Measurements from ENCODE around the gene SPEF1. TPM values are rescaled to one million over a fixed set of nuclear protein-coding genes. Genes with fewer than 3 reads are reported as not detected.
A peak's percentile ranks its signal among the peaks of the same experiment; 100 is the strongest.

The SPEF1 gene
- total RNA-seq, 4 donors from 2014 or later: not detected

DNA sequence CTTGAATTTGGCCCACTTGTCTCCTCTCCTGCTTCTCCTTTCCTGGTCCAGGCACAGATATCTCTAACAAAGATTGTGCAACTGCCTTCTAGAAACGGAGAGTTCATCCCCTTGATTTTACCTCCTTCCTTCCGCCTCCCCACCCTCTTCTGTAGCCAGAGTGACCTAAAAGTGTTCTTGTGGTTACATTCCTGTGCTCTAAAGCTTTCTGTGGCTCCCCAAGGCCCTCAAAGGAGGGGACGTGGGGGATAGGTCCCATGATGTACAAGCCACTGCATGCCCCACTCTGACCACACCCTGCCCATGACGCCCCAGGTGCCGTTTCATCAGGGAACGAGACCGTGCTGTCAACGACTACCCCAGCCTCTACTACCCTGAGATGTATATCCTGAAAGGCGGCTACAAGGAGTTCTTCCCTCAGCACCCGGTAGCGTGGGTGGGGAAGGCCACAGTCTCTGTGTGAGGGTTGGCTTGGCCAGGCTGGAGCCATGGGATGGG is 23.1 kb upstream of the SPEF1 start:
- TF ChIP-seq POLR2A (IDR thresholded peaks at IDR 0.05) (no peak), POLR2AphosphoS5 (IDR thresholded peaks at IDR 0.05) (no peak), EP300 (IDR thresholded peaks at IDR 0.05) (no peak)
- TF ChIP-seq, protein P1, sequence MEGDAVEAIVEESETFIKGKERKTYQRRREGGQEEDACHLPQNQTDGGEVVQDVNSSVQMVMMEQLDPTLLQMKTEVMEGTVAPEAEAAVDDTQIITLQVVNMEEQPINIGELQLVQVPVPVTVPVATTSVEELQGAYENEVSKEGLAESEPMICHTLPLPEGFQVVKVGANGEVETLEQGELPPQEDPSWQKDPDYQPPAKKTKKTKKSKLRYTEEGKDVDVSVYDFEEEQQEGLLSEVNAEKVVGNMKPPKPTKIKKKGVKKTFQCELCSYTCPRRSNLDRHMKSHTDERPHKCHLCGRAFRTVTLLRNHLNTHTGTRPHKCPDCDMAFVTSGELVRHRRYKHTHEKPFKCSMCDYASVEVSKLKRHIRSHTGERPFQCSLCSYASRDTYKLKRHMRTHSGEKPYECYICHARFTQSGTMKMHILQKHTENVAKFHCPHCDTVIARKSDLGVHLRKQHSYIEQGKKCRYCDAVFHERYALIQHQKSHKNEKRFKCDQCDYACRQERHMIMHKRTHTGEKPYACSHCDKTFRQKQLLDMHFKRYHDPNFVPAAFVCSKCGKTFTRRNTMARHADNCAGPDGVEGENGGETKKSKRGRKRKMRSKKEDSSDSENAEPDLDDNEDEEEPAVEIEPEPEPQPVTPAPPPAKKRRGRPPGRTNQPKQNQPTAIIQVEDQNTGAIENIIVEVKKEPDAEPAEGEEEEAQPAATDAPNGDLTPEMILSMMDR (IDR thresholded peaks at IDR 0.05): no peak
- Histone ChIP-seq H3K4me3 (no peak overlapping the region), H3K36me3 (peaks cover 45% of the 10 kb centered on the region), H3K9me3 (no peaks in the 10 kb centered on the region), H3K4me1 (peaks cover 86% of the 10 kb centered on the region), H3K27me3 (no peaks in the 10 kb centered on the region), H3K27ac (peak overlapping the region; percentile 98)
- 41% methylated on average over 11 of the region's 11 CpGs for WGBS
- peak in 1 of 2 donors; percentile 71 for DNase-seq (ENCODE audit: low spot score in 2 of 2)

DNA sequence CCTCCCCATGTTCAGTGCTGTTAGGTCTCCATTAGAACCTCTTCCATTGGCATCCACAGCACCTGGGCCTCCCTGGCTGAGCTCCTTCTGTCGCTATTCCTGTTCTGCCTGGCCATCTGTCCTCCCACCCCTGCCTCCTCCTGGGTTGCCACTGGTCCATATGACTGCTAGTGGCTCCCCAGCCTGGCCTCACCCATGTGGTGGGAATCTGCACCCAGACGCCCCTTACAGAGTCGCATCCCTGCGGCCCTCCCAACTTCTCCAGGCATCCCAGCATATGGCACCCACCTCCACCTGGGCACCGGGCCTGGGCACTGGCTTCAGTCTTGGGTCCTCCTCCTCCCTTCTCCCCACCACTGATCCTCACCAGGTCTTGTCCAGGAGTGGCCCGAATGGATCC is 22.6 kb upstream of the SPEF1 start:
- H3K27ac ChIP-seq: peak overlapping the region; percentile 13
- H3K4me1 ChIP-seq: peaks cover 90% of the 10 kb centered on the region
- no peak overlapping the region for H3K4me3 ChIP-seq
- DNase-seq (ENCODE audit: low spot score in 2 of 2): peak in 1 of 2 donors; percentile 52
- peaks cover 45% of the 10 kb centered on the region for H3K36me3 ChIP-seq
- H3K9me3 ChIP-seq: no peaks in the 10 kb centered on the region
- no peaks in the 10 kb centered on the region for H3K27me3 ChIP-seq
- TF ChIP-seq, protein P1 (IDR thresholded peaks at IDR 0.05): no peak
- TF ChIP-seq POLR2A (IDR thresholded peaks at IDR 0.05) (no peak), POLR2AphosphoS5 (IDR thresholded peaks at IDR 0.05) (no peak), EP300 (IDR thresholded peaks at IDR 0.05) (no peak)
- 82% methylated on average over 6 of the region's 6 CpGs for WGBS

DNA sequence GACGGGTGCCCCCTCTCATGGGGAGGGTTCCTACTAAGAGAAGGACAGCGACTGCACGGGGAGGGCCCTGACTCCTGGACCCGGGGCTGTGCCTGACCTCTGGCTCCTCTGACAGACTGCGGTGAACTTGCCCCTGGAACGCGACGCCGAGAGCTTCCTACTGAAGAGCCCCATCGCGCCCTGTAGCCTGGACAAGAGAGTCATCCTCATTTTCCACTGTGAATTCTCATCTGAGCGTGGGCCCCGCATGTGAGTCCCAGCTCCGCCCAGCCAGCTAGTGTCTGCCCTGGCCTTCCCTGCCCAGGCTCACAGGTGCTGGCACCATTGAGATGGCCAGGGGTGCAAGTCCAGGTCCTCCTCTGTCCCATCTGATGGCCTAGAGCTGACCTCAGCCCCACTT is 22.0 kb upstream of the SPEF1 start:
- Histone ChIP-seq H3K4me3 (no peak overlapping the region), H3K27ac (no peak overlapping the region), H3K27me3 (no peaks in the 10 kb centered on the region), H3K9me3 (no peaks in the 10 kb centered on the region), H3K36me3 (peaks cover 45% of the 10 kb centered on the region), H3K4me1 (peaks cover 90% of the 10 kb centered on the region)
- TF ChIP-seq, protein P1 (IDR thresholded peaks at IDR 0.05): no peak
- TF ChIP-seq POLR2AphosphoS5 (IDR thresholded peaks at IDR 0.05): no peak
- TF ChIP-seq POLR2A (IDR thresholded peaks at IDR 0.05): no peak
- no peak for TF ChIP-seq EP300 (IDR thresholded peaks at IDR 0.05)
- 96% methylated on average over 8 of the region's 14 CpGs for WGBS
- DNase-seq (ENCODE audit: low spot score in 2 of 2): peak in 1 of 2 donors; percentile 56

DNA sequence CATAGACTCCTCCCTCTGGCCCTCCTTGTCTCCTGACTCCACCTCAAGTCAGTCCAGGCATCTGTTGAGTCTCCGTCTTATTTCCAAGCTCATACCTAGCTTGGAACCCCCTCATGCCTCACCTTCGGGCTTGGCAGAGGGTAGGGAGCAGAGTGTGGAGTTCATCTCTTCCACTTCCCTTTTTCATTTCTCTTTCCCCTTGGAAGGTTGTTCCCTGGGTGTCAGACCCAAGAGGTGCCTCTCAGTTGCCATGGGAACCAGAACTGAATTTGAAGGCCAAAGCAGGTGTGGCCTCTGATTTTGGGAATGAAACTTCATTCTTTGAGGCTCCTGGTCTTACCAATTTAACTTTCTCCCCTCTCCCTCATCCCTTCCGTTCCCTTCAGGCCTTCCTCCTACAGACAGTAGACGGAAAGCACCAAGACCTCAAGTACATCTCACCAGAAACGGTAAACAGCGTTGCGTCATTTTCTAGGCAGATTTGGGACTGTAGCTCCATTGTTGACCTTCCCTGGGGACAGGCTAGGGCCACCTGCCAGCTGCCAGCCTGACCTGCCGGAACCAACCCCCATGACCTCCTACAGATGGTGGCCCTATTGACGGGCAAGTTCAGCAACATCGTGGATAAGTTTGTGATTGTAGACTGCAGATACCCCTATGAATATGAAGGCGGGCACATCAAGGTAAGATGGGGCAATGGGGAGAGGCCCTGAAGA is 21.4 kb upstream of the SPEF1 start:
- DNase-seq (ENCODE audit: low spot score in 2 of 2): no peak
- 83% methylated on average over 11 of the region's 11 CpGs for WGBS
- peaks cover 90% of the 10 kb centered on the region for H3K4me1 ChIP-seq
- no peak overlapping the region for H3K27ac ChIP-seq
- H3K36me3 ChIP-seq: peaks cover 45% of the 10 kb centered on the region
- H3K9me3 ChIP-seq: no peaks in the 10 kb centered on the region
- H3K27me3 ChIP-seq: no peaks in the 10 kb centered on the region
- H3K4me3 ChIP-seq: no peak overlapping the region
- TF ChIP-seq, protein P1 (IDR thresholded peaks at IDR 0.05): no peak
- TF ChIP-seq POLR2AphosphoS5 (IDR thresholded peaks at IDR 0.05) (no peak), EP300 (IDR thresholded peaks at IDR 0.05) (no peak), POLR2A (IDR thresholded peaks at IDR 0.05) (no peak)

DNA sequence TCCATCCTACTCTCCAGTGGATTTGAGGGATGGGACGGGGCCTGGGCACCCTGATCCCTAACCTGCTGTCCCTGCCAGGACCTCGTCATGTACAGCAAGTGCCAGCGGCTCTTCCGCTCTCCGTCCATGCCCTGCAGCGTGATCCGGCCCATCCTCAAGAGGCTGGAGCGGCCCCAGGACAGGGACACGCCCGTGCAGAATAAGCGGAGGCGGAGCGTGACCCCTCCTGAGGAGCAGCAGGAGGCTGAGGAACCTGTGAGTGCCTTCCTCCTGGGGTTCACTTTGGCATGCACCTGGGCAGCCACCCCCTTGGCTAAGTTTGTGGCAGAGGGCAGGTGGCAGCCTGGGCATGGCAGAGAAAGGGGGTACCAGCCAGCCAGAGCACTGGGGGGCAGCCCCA is 20.6 kb upstream of the SPEF1 start:
- H3K36me3 ChIP-seq: peaks cover 45% of the 10 kb centered on the region
- H3K4me1 ChIP-seq: peaks cover 90% of the 10 kb centered on the region
- WGBS: 95% methylated on average over 8 of the region's 13 CpGs
- no peak for DNase-seq (ENCODE audit: low spot score in 2 of 2)
- H3K4me3 ChIP-seq: no peak overlapping the region
- H3K27ac ChIP-seq: no peak overlapping the region
- no peaks in the 10 kb centered on the region for H3K27me3 ChIP-seq
- TF ChIP-seq POLR2AphosphoS5 (IDR thresholded peaks at IDR 0.05) (no peak), EP300 (IDR thresholded peaks at IDR 0.05) (no peak), POLR2A (IDR thresholded peaks at IDR 0.05) (no peak)
- TF ChIP-seq, protein P1 (IDR thresholded peaks at IDR 0.05): no peak
- no peaks in the 10 kb centered on the region for H3K9me3 ChIP-seq

All from suprapubic skin (tissue), 4 donors.